NCI-H82 treated with DMSO at 0.1 percent for 48 hours (cell line): Measurements from ENCODE around the gene MSN.

ENCODE experiments used
- DNase-seq: peaks from one replicate; lab custom pipeline; 2025; ENCODE audit not compliant: unreplicated experiment; lab: John Stamatoyannopoulos, UW

Gene MSN

DNA sequence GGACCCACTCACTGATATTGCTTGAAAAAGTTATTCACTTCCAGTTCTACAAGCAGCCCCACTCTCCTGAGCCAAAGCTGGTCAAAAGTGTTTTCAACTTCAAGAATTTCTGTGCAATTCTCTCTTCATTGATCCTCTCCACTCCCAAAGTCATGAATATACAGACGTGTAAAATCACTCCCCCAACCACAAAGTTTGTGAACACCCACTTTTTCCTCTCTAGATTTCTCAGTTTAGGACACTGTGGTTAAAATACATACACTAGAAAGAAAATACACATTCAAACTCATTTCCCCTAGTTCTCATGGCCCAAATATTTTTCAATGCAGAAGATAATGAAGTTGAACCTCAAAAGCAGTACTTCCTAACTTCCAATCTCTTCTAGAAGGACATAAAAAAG, 116.3 kb downstream of the MSN start:
- no peak for DNase-seq
